ENCODE data around the gene TMPRSS6. TPM values are rescaled to one million over a fixed set of nuclear protein-coding genes. Genes with fewer than 3 reads are reported as not detected.

TMPRSS6 gene
- total and polyA plus RNA-seq, 2 of the 8 experiments (the other 6 are each of a cell fraction or from before 2014, with no cell fraction given): 0.02 TPM; not detected in 1

- TF ChIP-seq, protein P1, sequence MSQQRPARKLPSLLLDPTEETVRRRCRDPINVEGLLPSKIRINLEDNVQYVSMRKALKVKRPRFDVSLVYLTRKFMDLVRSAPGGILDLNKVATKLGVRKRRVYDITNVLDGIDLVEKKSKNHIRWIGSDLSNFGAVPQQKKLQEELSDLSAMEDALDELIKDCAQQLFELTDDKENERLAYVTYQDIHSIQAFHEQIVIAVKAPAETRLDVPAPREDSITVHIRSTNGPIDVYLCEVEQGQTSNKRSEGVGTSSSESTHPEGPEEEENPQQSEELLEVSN (IDR thresholded peaks at IDR 0.05): peak; percentile 57; the same call in 1 of the 2 replicates
- TF ChIP-seq, protein P2, sequence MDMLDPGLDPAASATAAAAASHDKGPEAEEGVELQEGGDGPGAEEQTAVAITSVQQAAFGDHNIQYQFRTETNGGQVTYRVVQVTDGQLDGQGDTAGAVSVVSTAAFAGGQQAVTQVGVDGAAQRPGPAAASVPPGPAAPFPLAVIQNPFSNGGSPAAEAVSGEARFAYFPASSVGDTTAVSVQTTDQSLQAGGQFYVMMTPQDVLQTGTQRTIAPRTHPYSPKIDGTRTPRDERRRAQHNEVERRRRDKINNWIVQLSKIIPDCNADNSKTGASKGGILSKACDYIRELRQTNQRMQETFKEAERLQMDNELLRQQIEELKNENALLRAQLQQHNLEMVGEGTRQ (IDR thresholded peaks at IDR 0.05; ENCODE audit: low read length): no peak
- TF ChIP-seq, protein P3, sequence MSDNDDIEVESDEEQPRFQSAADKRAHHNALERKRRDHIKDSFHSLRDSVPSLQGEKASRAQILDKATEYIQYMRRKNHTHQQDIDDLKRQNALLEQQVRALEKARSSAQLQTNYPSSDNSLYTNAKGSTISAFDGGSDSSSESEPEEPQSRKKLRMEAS (IDR thresholded peaks at IDR 0.05): peak; percentile 72
These were observed 40.7 kb downstream of the TMPRSS6 start (continued) for GRCh38 chr22:37068859-37069258.
